GM10248 (cell line): ENCODE results near the gene MED26.

Experiments
- CTCF ChIA-PET: fragments of 300-600 bp; sonication (Branson Sonifier 250); formaldehyde crosslinking; extraction: SDS; loops from one replicate; lab custom pipeline; 2021; ENCODE audit warnings: antibody characterized with exemption; lab: Yijun Ruan, JAX
- POLR2A ChIA-PET: fragments of 350-650 bp; sonication (Branson Sonifier 250); formaldehyde crosslinking; extraction: SDS; loops from one replicate; lab custom pipeline; 2020; ENCODE audit warnings: antibody characterized with exemption; lab: Yijun Ruan, JAX
- DNase-seq: peaks from one replicate; pipeline ENCODE4 v3.0.0; 2012; ENCODE audit errors: extremely low spot score
- CTCF ChIP-seq: IDR thresholded peaks from 2 replicates; pipeline ENCODE4 v1.5.1; 2012; ENCODE audit warnings: mild to moderate bottlenecking, low read depth; ENCODE audit errors: extremely low read depth, missing control alignments, control extremely low read depth

MED26 gene

GRCh38 chr19:16566702-16567101, 61.3 kb downstream of the MED26 start:
- TF ChIP-seq CTCF: no peak
- ChIA-PET POLR2A (no interaction called here), CTCF (no interaction called here)
- no peak for DNase-seq

GRCh38 chr19:16566161-16566560, 61.8 kb downstream of the MED26 start:
- no peak for DNase-seq
- POLR2A ChIA-PET: no interaction called here
- no peak for TF ChIP-seq CTCF
- CTCF ChIA-PET: no interaction called here

GRCh38 chr19:16564842-16565241, 63.2 kb downstream of the MED26 start:
- CTCF ChIA-PET: interaction anchor here (0.8 to 1.1 kb wide), 2 partner anchors 16 to 18 kb away, joined by 3 to 4 read pairs; no protein-coding TSS in a partner anchor
- POLR2A ChIA-PET: no interaction called here
- TF ChIP-seq CTCF: no peak
- DNase-seq: no peak

DNA sequence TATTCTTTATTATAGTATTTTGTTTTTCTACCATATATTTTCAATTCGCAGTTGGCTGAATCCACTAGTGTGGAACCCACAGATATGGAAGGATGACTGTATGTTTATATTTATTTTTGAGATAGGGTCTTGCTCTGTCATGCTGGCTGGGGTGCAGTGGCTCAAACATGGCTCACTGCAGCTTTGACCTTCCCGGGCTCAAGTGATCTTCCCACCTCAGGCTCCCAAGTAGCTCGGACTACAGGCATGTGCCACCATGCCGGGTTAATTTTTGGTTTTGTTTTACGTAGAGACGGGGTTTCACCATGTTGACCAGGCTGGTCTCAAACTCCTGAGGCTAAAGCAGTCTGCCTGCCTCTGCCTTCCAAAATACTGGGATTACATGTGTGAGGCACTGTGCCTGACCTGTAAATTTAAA, 65.4 kb downstream of the MED26 start:
- DNase-seq: no peak
- TF ChIP-seq CTCF: no peak
- POLR2A ChIA-PET: interaction anchor here (0.8 kb wide), 1 partner anchor 22 kb away, joined by 15 read pairs; no protein-coding TSS in a partner anchor
- CTCF ChIA-PET: interaction anchor here (1.1 to 1.9 kb wide), 2 partner anchors 11 to 15 kb away, joined by 4 to 6 read pairs; no protein-coding TSS in a partner anchor

GRCh38 chr19:16561382-16561781, 66.6 kb downstream of the MED26 start:
- POLR2A ChIA-PET: interaction anchor here (0.7 kb wide), 1 partner anchor 50 kb away, joined by 5 read pairs; no protein-coding TSS in a partner anchor

GRCh38 chr19:16559780-16560276, 68.2 kb downstream of the MED26 start:
- ChIA-PET CTCF (no interaction called here), POLR2A (no interaction called here)
- no peak for DNase-seq
- TF ChIP-seq CTCF: no peak

More at GRCh38 chr19:16561382-16561781, 66.6 kb downstream of the MED26 start:
- no peak for TF ChIP-seq CTCF
- CTCF ChIA-PET: interaction anchor here (1.1 to 1.9 kb wide), 2 partner anchors 13 to 14 kb away, joined by 4 to 6 read pairs; no protein-coding TSS in a partner anchor
- DNase-seq: no peak
